GM23338 (cell line): ENCODE measurements around the gene PTBP2. TPM values are rescaled to one million over a fixed set of nuclear protein-coding genes. Genes with fewer than 3 reads are reported as not detected.

ENCODE experiments used
- ATAC-seq: fragments of 200-7000 bp; cut with Tn5 transposase; 3 replicates; pipeline ENCODE4 v1.9.1; 2020
- DNase-seq: peaks from one replicate; pipeline ENCODE4 v3.0.0-alpha.2; 2015; ENCODE audit warnings: low spot score
- H2AFZ ChIP-seq: fragments of 200-600 bp; sonication (generic); 2 replicates; pipeline ENCODE4 v1.8.0; 2016; ENCODE audit warnings: antibody characterized with exemption, mild to moderate bottlenecking, moderate library complexity
- H3F3A ChIP-seq: fragments of 200-600 bp; sonication (generic); replicated peaks from 2 replicates; pipeline ENCODE4 v1.8.0; 2017; ENCODE audit warnings: antibody characterized with exemption, mixed run types, low read depth
- H3K27ac ChIP-seq: fragments of 200-600 bp; sonication (generic); 2 replicates; pipeline ENCODE4 v1.6.1; 2016; ENCODE audit warnings: low read depth
- H3K27me3 ChIP-seq: fragments of 200-600 bp; sonication (generic); 2 replicates; pipeline ENCODE4 v1.8.0; 2016; ENCODE audit warnings: mild to moderate bottlenecking, mixed run types, moderate library complexity; ENCODE audit not compliant: insufficient read depth
- H3K36me3 ChIP-seq: fragments of 200-600 bp; sonication (generic); 2 replicates; pipeline ENCODE4 v1.8.0; 2016; ENCODE audit warnings: mild to moderate bottlenecking; ENCODE audit not compliant: insufficient read depth
- H3K4me1 ChIP-seq: fragments of 200-600 bp; sonication (generic); 2 replicates; pipeline ENCODE4 v1.8.0; 2016; ENCODE audit warnings: mild to moderate bottlenecking, moderate library complexity; ENCODE audit not compliant: insufficient read depth
- H3K4me2 ChIP-seq: fragments of 200-600 bp; sonication (generic); 2 replicates; pipeline ENCODE4 v1.7.1; 2017; ENCODE audit warnings: mixed run types
- H3K4me3 ChIP-seq: fragments of 200-600 bp; sonication (generic); 2 replicates; pipeline ENCODE4 v1.6.1; 2016; ENCODE audit warnings: mixed run types
- H3K79me2 ChIP-seq: fragments of 200-600 bp; sonication (generic); replicated peaks from 2 replicates; pipeline ENCODE4 v1.8.0; 2017; ENCODE audit warnings: mild to moderate bottlenecking; ENCODE audit not compliant: insufficient read depth
- H3K9me2 ChIP-seq: fragments of 200-600 bp; sonication (generic); 2 replicates; pipeline ENCODE4 v1.8.0; 2017; ENCODE audit not compliant: insufficient read depth
- H4K20me1 ChIP-seq: fragments of 200-600 bp; sonication (generic); replicated peaks from 2 replicates; pipeline ENCODE4 v1.8.0; 2017; ENCODE audit warnings: mild to moderate bottlenecking; ENCODE audit not compliant: insufficient read depth
- H3K27ac Mint-ChIP-seq: 2 replicates; pipeline ENCODE4 v1.8.0; 2020; ENCODE audit warnings: inconsistent platforms, mild to moderate bottlenecking, moderate library complexity, mixed read lengths
- H3K27me3 Mint-ChIP-seq: 3 replicates; pipeline ENCODE4 v1.8.0; 2022; ENCODE audit warnings: low read depth, mild to moderate bottlenecking, moderate library complexity, mixed read lengths, inconsistent platforms; ENCODE audit not compliant: insufficient read depth, poor library complexity
- H3K36me3 Mint-ChIP-seq: 3 replicates; pipeline ENCODE4 v1.8.0; 2021; ENCODE audit warnings: low read depth, mild to moderate bottlenecking, inconsistent platforms, moderate library complexity, mixed read lengths
- H3K4me1 Mint-ChIP-seq: 3 replicates; pipeline ENCODE4 v1.8.0; 2020; ENCODE audit warnings: mild to moderate bottlenecking, inconsistent platforms, mixed read lengths
- H3K4me3 Mint-ChIP-seq: 3 replicates; pipeline ENCODE4 v1.8.0; 2021; ENCODE audit warnings: moderate library complexity, mild to moderate bottlenecking, inconsistent platforms, mixed read lengths
- H3K9me3 Mint-ChIP-seq: 3 replicates; pipeline ENCODE4 v1.8.0; 2020; ENCODE audit warnings: moderate library complexity, mild to moderate bottlenecking, inconsistent platforms, mixed read lengths
- CREB1 ChIP-seq: fragments of 250-450 bp; sonication (Bioruptor Pico); IDR thresholded peaks from 2 replicates; pipeline ENCODE4 v1.5.0; 2020; ENCODE audit warnings: low read depth, mild to moderate bottlenecking, moderate library complexity
- ETS1 ChIP-seq: IDR thresholded peaks from 2 replicates; pipeline ENCODE4 v1.6.1; 2016; ENCODE audit warnings: antibody characterized with exemption
- EZH2 ChIP-seq: fragments of 200-600 bp; sonication (generic); IDR thresholded peaks from one replicate; pipeline ENCODE4 v1.8.0; 2017; ENCODE audit warnings: antibody characterized with exemption, mild to moderate bottlenecking, low read depth; ENCODE audit not compliant: unreplicated experiment
- EZH2phosphoT487 ChIP-seq: fragments of 200-600 bp; sonication (generic); IDR thresholded peaks from one replicate; pipeline ENCODE4 v1.8.1; 2018; ENCODE audit warnings: antibody characterized with exemption; ENCODE audit not compliant: unreplicated experiment
- JUNB ChIP-seq: IDR thresholded peaks from one replicate; pipeline ENCODE4 v1.6.1; 2016; ENCODE audit warnings: antibody characterized with exemption; ENCODE audit not compliant: unreplicated experiment
- NANOG ChIP-seq: IDR thresholded peaks from 2 replicates; pipeline ENCODE4 v1.6.1; 2016; ENCODE audit warnings: antibody characterized with exemption, borderline replicate concordance
- POLR2AphosphoS5 ChIP-seq: IDR thresholded peaks from 2 replicates; pipeline ENCODE4 v1.6.1; 2016; ENCODE audit warnings: antibody characterized with exemption, low read depth
- STAT1 ChIP-seq: IDR thresholded peaks from one replicate; pipeline ENCODE4 v1.6.1; 2016; ENCODE audit warnings: antibody characterized with exemption; ENCODE audit not compliant: unreplicated experiment
- ZNF114 ChIP-seq: fragments of 250-450 bp; sonication (Bioruptor Pico); IDR thresholded peaks from 2 replicates; pipeline ENCODE4 v1.5.0; 2020; ENCODE audit warnings: mild to moderate bottlenecking, moderate library complexity
- ZNF331 ChIP-seq: fragments of 250-450 bp; sonication (Bioruptor Pico); IDR thresholded peaks from 2 replicates; pipeline ENCODE4 v1.5.0; 2020; ENCODE audit warnings: low read depth, mild to moderate bottlenecking, moderate library complexity
- polyA plus RNA-seq: library from polyadenylated mRNA; unstranded; fragments of >200 nt; fragmentation: Nextera tagmentation; extraction: Ambion mirVana; gene quantifications from 2 replicates; pipeline ENCODE4 v1.2.1, GENCODE V29; 2016
- total RNA-seq: library from RNA; depleted of rRNA; stranded (reverse); fragments of >200 nt; shearing (Covaris generic); gene quantifications from 2 replicates; pipeline ENCODE4 v1.2.3, GENCODE V29; 2014
- TF ChIP-seq, protein P1 (sequence below), 2 experiments: fragments of 200-600 bp in 1 of 2; sonication (generic) in 1 of 2; conservative IDR thresholded peaks; 2 replicates each; pipeline versions ENCODE4 v1.5.1 to v1.6.1; 2016 to 2017; ENCODE audit warnings: antibody characterized with exemption in 2 of 2, low read depth in 2 of 2, mild to moderate bottlenecking in 2 of 2, moderate library complexity in 1 of 2
- TF ChIP-seq, protein P2 (sequence below): fragments of 250-450 bp; sonication (Bioruptor Pico); IDR thresholded peaks from 2 replicates; pipeline ENCODE4 v1.5.0; 2020; ENCODE audit warnings: mild to moderate bottlenecking, moderate library complexity
- TF ChIP-seq, protein P3 (sequence below): IDR thresholded peaks from one replicate; pipeline ENCODE4 v1.6.1; 2018; ENCODE audit warnings: antibody characterized with exemption; ENCODE audit not compliant: unreplicated experiment

Gene PTBP2
- total and polyA plus RNA-seq, 2 experiments from 2014 or later: 50.2 to 108 TPM

GRCh38 chr1:96698342-96698983, 23.1 kb upstream of the PTBP2 start:
- Mint-ChIP-seq H3K27me3 (no peaks in the 10 kb centered on the region), H3K36me3 (no peaks in the 10 kb centered on the region), H3K4me3 (no peak overlapping the region), H3K9me3 (no peaks in the 10 kb centered on the region; the same call in 2 of the 3 replicates), H3K4me1 (no peaks in the 10 kb centered on the region), H3K27ac (no peak overlapping the region)
- no peaks in the 10 kb centered on the region for H3F3A ChIP-seq
- TF ChIP-seq ETS1 (no peak), CREB1 (CRISPR knock-in tag) (no peak), ZNF114 (no peak), ZNF331 (CRISPR knock-in tag) (no peak), JUNB (no peak), POLR2AphosphoS5 (no peak), STAT1 (no peak), EZH2phosphoT487 (no peak), EZH2 (no peak), NANOG (no peak)
- TF ChIP-seq, protein P1, sequence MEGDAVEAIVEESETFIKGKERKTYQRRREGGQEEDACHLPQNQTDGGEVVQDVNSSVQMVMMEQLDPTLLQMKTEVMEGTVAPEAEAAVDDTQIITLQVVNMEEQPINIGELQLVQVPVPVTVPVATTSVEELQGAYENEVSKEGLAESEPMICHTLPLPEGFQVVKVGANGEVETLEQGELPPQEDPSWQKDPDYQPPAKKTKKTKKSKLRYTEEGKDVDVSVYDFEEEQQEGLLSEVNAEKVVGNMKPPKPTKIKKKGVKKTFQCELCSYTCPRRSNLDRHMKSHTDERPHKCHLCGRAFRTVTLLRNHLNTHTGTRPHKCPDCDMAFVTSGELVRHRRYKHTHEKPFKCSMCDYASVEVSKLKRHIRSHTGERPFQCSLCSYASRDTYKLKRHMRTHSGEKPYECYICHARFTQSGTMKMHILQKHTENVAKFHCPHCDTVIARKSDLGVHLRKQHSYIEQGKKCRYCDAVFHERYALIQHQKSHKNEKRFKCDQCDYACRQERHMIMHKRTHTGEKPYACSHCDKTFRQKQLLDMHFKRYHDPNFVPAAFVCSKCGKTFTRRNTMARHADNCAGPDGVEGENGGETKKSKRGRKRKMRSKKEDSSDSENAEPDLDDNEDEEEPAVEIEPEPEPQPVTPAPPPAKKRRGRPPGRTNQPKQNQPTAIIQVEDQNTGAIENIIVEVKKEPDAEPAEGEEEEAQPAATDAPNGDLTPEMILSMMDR (conservative IDR thresholded peaks at IDR 0.05; ENCODE audit: low read depth in 2 of 2): no peak
- TF ChIP-seq, protein P2, sequence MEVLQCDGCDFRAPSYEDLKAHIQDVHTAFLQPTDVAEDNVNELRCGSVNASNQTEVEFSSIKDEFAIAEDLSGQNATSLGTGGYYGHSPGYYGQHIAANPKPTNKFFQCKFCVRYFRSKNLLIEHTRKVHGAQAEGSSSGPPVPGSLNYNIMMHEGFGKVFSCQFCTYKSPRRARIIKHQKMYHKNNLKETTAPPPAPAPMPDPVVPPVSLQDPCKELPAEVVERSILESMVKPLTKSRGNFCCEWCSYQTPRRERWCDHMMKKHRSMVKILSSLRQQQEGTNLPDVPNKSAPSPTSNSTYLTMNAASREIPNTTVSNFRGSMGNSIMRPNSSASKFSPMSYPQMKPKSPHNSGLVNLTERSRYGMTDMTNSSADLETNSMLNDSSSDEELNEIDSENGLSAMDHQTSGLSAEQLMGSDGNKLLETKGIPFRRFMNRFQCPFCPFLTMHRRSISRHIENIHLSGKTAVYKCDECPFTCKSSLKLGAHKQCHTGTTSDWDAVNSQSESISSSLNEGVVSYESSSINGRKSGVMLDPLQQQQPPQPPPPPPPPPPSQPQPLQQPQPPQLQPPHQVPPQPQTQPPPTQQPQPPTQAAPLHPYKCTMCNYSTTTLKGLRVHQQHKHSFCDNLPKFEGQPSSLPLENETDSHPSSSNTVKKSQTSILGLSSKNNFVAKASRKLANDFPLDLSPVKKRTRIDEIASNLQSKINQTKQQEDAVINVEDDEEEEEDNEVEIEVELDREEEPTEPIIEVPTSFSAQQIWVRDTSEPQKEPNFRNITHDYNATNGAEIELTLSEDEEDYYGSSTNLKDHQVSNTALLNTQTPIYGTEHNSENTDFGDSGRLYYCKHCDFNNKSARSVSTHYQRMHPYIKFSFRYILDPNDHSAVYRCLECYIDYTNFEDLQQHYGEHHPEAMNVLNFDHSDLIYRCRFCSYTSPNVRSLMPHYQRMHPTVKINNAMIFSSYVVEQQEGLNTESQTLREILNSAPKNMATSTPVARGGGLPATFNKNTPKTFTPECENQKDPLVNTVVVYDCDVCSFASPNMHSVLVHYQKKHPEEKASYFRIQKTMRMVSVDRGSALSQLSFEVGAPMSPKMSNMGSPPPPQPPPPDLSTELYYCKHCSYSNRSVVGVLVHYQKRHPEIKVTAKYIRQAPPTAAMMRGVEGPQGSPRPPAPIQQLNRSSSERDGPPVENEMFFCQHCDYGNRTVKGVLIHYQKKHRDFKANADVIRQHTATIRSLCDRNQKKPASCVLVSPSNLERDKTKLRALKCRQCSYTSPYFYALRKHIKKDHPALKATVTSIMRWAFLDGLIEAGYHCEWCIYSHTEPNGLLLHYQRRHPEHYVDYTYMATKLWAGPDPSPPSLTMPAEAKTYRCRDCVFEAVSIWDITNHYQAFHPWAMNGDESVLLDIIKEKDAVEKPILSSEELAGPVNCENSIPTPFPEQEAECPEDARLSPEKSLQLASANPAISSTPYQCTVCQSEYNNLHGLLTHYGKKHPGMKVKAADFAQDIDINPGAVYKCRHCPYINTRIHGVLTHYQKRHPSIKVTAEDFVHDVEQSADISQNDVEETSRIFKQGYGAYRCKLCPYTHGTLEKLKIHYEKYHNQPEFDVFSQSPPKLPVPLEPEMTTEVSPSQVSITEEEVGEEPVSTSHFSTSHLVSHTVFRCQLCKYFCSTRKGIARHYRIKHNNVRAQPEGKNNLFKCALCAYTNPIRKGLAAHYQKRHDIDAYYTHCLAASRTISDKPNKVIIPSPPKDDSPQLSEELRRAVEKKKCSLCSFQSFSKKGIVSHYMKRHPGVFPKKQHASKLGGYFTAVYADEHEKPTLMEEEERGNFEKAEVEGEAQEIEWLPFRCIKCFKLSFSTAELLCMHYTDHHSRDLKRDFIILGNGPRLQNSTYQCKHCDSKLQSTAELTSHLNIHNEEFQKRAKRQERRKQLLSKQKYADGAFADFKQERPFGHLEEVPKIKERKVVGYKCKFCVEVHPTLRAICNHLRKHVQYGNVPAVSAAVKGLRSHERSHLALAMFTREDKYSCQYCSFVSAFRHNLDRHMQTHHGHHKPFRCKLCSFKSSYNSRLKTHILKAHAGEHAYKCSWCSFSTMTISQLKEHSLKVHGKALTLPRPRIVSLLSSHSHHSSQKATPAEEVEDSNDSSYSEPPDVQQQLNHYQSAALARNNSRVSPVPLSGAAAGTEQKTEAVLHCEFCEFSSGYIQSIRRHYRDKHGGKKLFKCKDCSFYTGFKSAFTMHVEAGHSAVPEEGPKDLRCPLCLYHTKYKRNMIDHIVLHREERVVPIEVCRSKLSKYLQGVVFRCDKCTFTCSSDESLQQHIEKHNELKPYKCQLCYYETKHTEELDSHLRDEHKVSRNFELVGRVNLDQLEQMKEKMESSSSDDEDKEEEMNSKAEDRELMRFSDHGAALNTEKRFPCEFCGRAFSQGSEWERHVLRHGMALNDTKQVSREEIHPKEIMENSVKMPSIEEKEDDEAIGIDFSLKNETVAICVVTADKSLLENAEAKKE (CRISPR knock-in tag): no peak
- TF ChIP-seq, protein P3, sequence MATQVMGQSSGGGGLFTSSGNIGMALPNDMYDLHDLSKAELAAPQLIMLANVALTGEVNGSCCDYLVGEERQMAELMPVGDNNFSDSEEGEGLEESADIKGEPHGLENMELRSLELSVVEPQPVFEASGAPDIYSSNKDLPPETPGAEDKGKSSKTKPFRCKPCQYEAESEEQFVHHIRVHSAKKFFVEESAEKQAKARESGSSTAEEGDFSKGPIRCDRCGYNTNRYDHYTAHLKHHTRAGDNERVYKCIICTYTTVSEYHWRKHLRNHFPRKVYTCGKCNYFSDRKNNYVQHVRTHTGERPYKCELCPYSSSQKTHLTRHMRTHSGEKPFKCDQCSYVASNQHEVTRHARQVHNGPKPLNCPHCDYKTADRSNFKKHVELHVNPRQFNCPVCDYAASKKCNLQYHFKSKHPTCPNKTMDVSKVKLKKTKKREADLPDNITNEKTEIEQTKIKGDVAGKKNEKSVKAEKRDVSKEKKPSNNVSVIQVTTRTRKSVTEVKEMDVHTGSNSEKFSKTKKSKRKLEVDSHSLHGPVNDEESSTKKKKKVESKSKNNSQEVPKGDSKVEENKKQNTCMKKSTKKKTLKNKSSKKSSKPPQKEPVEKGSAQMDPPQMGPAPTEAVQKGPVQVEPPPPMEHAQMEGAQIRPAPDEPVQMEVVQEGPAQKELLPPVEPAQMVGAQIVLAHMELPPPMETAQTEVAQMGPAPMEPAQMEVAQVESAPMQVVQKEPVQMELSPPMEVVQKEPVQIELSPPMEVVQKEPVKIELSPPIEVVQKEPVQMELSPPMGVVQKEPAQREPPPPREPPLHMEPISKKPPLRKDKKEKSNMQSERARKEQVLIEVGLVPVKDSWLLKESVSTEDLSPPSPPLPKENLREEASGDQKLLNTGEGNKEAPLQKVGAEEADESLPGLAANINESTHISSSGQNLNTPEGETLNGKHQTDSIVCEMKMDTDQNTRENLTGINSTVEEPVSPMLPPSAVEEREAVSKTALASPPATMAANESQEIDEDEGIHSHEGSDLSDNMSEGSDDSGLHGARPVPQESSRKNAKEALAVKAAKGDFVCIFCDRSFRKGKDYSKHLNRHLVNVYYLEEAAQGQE: no peak
- no peak overlapping the region for H3K4me2 ChIP-seq
- no peak for DNase-seq
- H3K4me1 ChIP-seq: no peaks in the 10 kb centered on the region
- no peak overlapping the region for H3K27ac ChIP-seq
- no peak; the same call in 2 of the 3 replicates for ATAC-seq
- H3K9me2 ChIP-seq: no peaks in the 10 kb centered on the region; the same call in 1 of the 2 replicates
- no peak overlapping the region for H2AFZ ChIP-seq
- H3K27me3 ChIP-seq: no peaks in the 10 kb centered on the region
- no peaks in the 10 kb centered on the region for H3K36me3 ChIP-seq
- H3K79me2 ChIP-seq: no peaks in the 10 kb centered on the region
- H4K20me1 ChIP-seq: no peaks in the 10 kb centered on the region
- H3K4me3 ChIP-seq: no peak overlapping the region
